H9 (cell line): Measurements from ENCODE around the gene DIP2C. TPM values are rescaled to one million over a fixed set of nuclear protein-coding genes. Genes with fewer than 3 reads are reported as not detected.
"Not testable (repeated sequence)": the region's sequence is repeated elsewhere in the genome, so short reads cannot be mapped to it uniquely, and the experiment has no call there.

Source experiments
- DNase-seq: peaks from one replicate; pipeline ENCODE4 v3.0.0-alpha.2; 2017
- H2AFZ ChIP-seq: one replicate; pipeline ENCODE4 v1.6.1; 2013; ENCODE audit warnings: mild to moderate bottlenecking, low read length, control low read depth, moderate library complexity
- H2AK5ac ChIP-seq: 2 replicates; pipeline ENCODE4 v1.6.1; 2013; ENCODE audit warnings: low read length, control low read depth, mixed read lengths; ENCODE audit not compliant: insufficient read length
- H2BK120ac ChIP-seq: one replicate; pipeline ENCODE4 v1.6.1; 2013; ENCODE audit warnings: low read depth, mild to moderate bottlenecking, low read length, control low read depth, inconsistent platforms; ENCODE audit not compliant: poor library complexity, severe bottlenecking
- H2BK12ac ChIP-seq: 2 replicates; pipeline ENCODE4 v1.6.1; 2013; ENCODE audit warnings: low read length, control low read depth, mixed read lengths, low read depth; ENCODE audit not compliant: insufficient read length
- H2BK15ac ChIP-seq: 2 replicates; pipeline ENCODE4 v1.6.1; 2013; ENCODE audit warnings: low read depth, low read length, control low read depth
- H2BK20ac ChIP-seq: one replicate; pipeline ENCODE4 v1.6.1; 2013; ENCODE audit warnings: low read depth, mild to moderate bottlenecking, low read length, control low read depth, inconsistent platforms; ENCODE audit not compliant: poor library complexity, severe bottlenecking
- H2BK5ac ChIP-seq: 2 replicates; pipeline ENCODE4 v1.6.1; 2013; ENCODE audit warnings: low read length, control low read depth, mixed read lengths; ENCODE audit not compliant: insufficient read length
- H3K14ac ChIP-seq: 2 replicates; pipeline ENCODE4 v1.6.1; 2013; ENCODE audit warnings: low read length, control low read depth; ENCODE audit not compliant: insufficient read depth
- H3K18ac ChIP-seq: 2 replicates; pipeline ENCODE4 v1.6.1; 2013; ENCODE audit warnings: low read depth, mild to moderate bottlenecking, mixed read lengths, low read length, control low read depth; ENCODE audit not compliant: insufficient read length
- H3K23ac ChIP-seq: 2 replicates; pipeline ENCODE4 v1.6.1; 2013; ENCODE audit warnings: low read length, control low read depth, mixed read lengths, low read depth; ENCODE audit not compliant: insufficient read length
- H3K23me2 ChIP-seq: 2 replicates; pipeline ENCODE4 v1.6.1; 2013; ENCODE audit warnings: low read depth, mild to moderate bottlenecking, mixed read lengths, low read length, control low read depth; ENCODE audit not compliant: insufficient read length, poor library complexity, severe bottlenecking
- H3K27ac ChIP-seq: 2 replicates; pipeline ENCODE4 v1.5.1; 2013; ENCODE audit warnings: low read length, control low read depth, mixed read lengths, low read depth; ENCODE audit not compliant: insufficient read length
- H3K27me3 ChIP-seq: 2 replicates; pipeline ENCODE4 v1.6.1; 2013; ENCODE audit warnings: low read length, control low read depth, inconsistent platforms; ENCODE audit not compliant: insufficient read depth
- H3K4ac ChIP-seq: 2 replicates; pipeline ENCODE4 v1.6.1; 2013; ENCODE audit warnings: low read depth, mild to moderate bottlenecking, control low read depth, inconsistent platforms, low read length, moderate library complexity
- H3K4me1 ChIP-seq: 2 replicates; pipeline ENCODE4 v1.6.1; 2013; ENCODE audit warnings: low read length, control low read depth, inconsistent platforms; ENCODE audit not compliant: insufficient read depth
- H3K4me2 ChIP-seq: 2 replicates; pipeline ENCODE4 v1.6.1; 2013; ENCODE audit warnings: low read length, control low read depth, mixed read lengths; ENCODE audit not compliant: insufficient read length, insufficient read depth
- H3K56ac ChIP-seq: 2 replicates; pipeline ENCODE4 v1.6.1; 2013; ENCODE audit warnings: low read depth, mild to moderate bottlenecking, mixed read lengths, low read length, control low read depth; ENCODE audit not compliant: insufficient read length
- H3K79me1 ChIP-seq: 2 replicates; pipeline ENCODE4 v1.6.1; 2013; ENCODE audit warnings: low read depth, mild to moderate bottlenecking, moderate library complexity, low read length, control low read depth, inconsistent platforms; ENCODE audit not compliant: insufficient read depth, poor library complexity, severe bottlenecking
- H3K79me2 ChIP-seq: 2 replicates; pipeline ENCODE4 v1.6.1; 2013; ENCODE audit warnings: low read length, control low read depth, inconsistent platforms; ENCODE audit not compliant: insufficient read depth
- H3K9ac ChIP-seq: 2 replicates; pipeline ENCODE4 v1.6.1; 2013; ENCODE audit warnings: low read length, control low read depth, mixed read lengths; ENCODE audit not compliant: insufficient read length; ENCODE audit errors: extremely low read depth
- H3K9me3 ChIP-seq: one replicate; pipeline ENCODE4 v1.6.1; 2013; ENCODE audit warnings: low read depth, low read length, inconsistent platforms; ENCODE audit not compliant: control insufficient read depth
- H3T11ph ChIP-seq: one replicate; pipeline ENCODE4 v1.6.1; 2013; ENCODE audit warnings: mild to moderate bottlenecking, low read length, control low read depth, inconsistent platforms
- H4K20me1 ChIP-seq: one replicate; pipeline ENCODE4 v1.6.1; 2013; ENCODE audit not compliant: control insufficient read depth, insufficient read length, insufficient read depth
- H4K5ac ChIP-seq: 2 replicates; pipeline ENCODE4 v1.6.1; 2013; ENCODE audit warnings: low read depth, mild to moderate bottlenecking, mixed read lengths, low read length, control low read depth; ENCODE audit not compliant: insufficient read length
- H4K8ac ChIP-seq: replicated peaks from 2 replicates; pipeline ENCODE4 v1.6.1; 2013; ENCODE audit warnings: low read length, control low read depth, mixed read lengths, low read depth; ENCODE audit not compliant: insufficient read length
- H4K91ac ChIP-seq: 2 replicates; pipeline ENCODE4 v1.6.1; 2013; ENCODE audit warnings: low read depth, mild to moderate bottlenecking, moderate library complexity, mixed read lengths, low read length, control low read depth; ENCODE audit not compliant: insufficient read length
- H3K27ac Mint-ChIP-seq, 3 experiments: 2 replicates in 2 of 3; 3 replicates in 1 of 3; pipeline ENCODE4 v1.8.0; 2020 to 2021; ENCODE audit warnings: mixed read lengths in 3 of 3, mild to moderate bottlenecking in 1 of 3, moderate library complexity in 1 of 3
- H3K27me3 Mint-ChIP-seq: 2 replicates; pipeline ENCODE4 v1.8.0; 2021; ENCODE audit warnings: low read depth, mild to moderate bottlenecking, moderate library complexity, mixed read lengths
- H3K36me3 Mint-ChIP-seq, 3 experiments: 2 replicates in 2 of 3; 3 replicates in 1 of 3; pipeline ENCODE4 v1.8.0; 2020 to 2021; ENCODE audit warnings: low read depth in 3 of 3, mixed read lengths in 3 of 3; ENCODE audit not compliant: insufficient read depth in 1 of 3
- H3K4me1 Mint-ChIP-seq, 2 experiments: 2 replicates each; pipeline ENCODE4 v1.8.0; 2020; ENCODE audit warnings: mixed read lengths in 2 of 2
- H3K4me3 Mint-ChIP-seq, 2 experiments: 2 replicates in 1 of 2; 3 replicates in 1 of 2; pipeline ENCODE4 v1.8.0; 2020 to 2021; ENCODE audit warnings: mild to moderate bottlenecking in 2 of 2, mixed read lengths in 2 of 2, moderate library complexity in 1 of 2
- H3K9me3 Mint-ChIP-seq, 2 experiments: 2 replicates in 1 of 2; 3 replicates in 1 of 2; pipeline ENCODE4 v1.8.0; 2020; ENCODE audit warnings: mild to moderate bottlenecking in 2 of 2, mixed read lengths in 2 of 2, moderate library complexity in 1 of 2
- WGBS: extraction: QIAGEN DNeasy Blood & Tissue Kit; methylation state at CpG from one replicate; pipeline ENCODE4 v1.1.7; 2013; ENCODE audit warnings: missing lambda C conversion rate, low lambda C conversion rate, mixed read lengths; ENCODE audit not compliant: insufficient read length; ENCODE audit errors: extremely low coverage; 5-methylcytosine and 5-hydroxymethylcytosine counted together
- total RNA-seq: library from RNA; stranded (reverse); gene quantifications from 2 replicates; pipeline ENCODE4 v1.2.1, GENCODE V29; 2021
- TF ChIP-seq, protein P1 (sequence below): fragments of 200-600 bp; sonication (generic); conservative IDR thresholded peaks from 3 replicates; pipeline ENCODE4 v1.8.0; 2021; ENCODE audit warnings: antibody characterized with exemption, mild to moderate bottlenecking

DIP2C gene
- total RNA-seq, 1 experiment from 2014 or later, result 7.9 TPM

DNA sequence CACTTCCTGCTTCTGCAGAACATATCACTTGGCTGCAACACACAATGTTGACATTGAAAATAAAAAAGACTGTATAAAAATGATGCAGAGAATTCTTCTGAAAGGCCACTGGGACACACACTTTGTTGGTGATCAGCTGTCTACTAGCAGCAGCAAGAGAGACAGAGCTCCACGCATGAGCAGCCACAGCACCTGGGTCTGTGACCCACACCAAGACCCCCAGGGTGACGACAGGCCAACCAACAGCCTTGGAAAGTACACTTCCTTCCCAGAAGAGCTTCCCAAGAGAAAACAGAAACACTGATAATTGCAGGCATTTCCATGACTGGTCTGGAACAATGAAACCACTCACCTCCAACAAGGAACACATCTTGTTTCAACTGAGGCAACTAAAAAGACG, 239.0 kb downstream of the DIP2C start:
- no peak overlapping the region for H2BK12ac ChIP-seq
- Mint-ChIP-seq H3K36me3 (no peaks in the 10 kb centered on the region; a peak in 2 of 7 replicates), H3K4me3 (no peak overlapping the region), H3K4me1 (peaks cover 7 to 13% of the 10 kb centered on the region in 2 experiments), H3K9me3 (no peaks in the 10 kb centered on the region; a peak in 1 of 5 replicates), H3K27me3 (no peaks in the 10 kb centered on the region), H3K27ac (no peak overlapping the region)
- H3K9me3 ChIP-seq, result no peaks in the 10 kb centered on the region
- H3K23ac ChIP-seq, result no peak overlapping the region
- no peaks in the 10 kb centered on the region; the same call in 1 of the 2 replicates for H3K4me1 ChIP-seq
- no peaks in the 10 kb centered on the region for H3K79me1 ChIP-seq
- H3K79me2 ChIP-seq, result no peaks in the 10 kb centered on the region
- no peak overlapping the region for H2BK15ac ChIP-seq
- no peak for DNase-seq
- H2BK5ac ChIP-seq, result no peak overlapping the region
- no peak overlapping the region for H3K14ac ChIP-seq
- no peak overlapping the region for H2BK20ac ChIP-seq
- no peak overlapping the region for H4K5ac ChIP-seq
- no peak overlapping the region for H3K9ac ChIP-seq
- H2BK120ac ChIP-seq, result no peak overlapping the region
- no peak overlapping the region for H3K4me2 ChIP-seq
- no peaks in the 10 kb centered on the region for H3K27me3 ChIP-seq
- no peak overlapping the region for H3K18ac ChIP-seq
- no peaks in the 10 kb centered on the region for H3K23me2 ChIP-seq
- no peak overlapping the region for H3T11ph ChIP-seq
- no peak overlapping the region for H3K27ac ChIP-seq
- H3K56ac ChIP-seq, result no peak overlapping the region
- H2AK5ac ChIP-seq, result no peak overlapping the region
- no peak overlapping the region for H3K4ac ChIP-seq
- H4K8ac ChIP-seq, result no peak overlapping the region
- H4K20me1 ChIP-seq, result no peaks in the 10 kb centered on the region
- TF ChIP-seq, protein P1, sequence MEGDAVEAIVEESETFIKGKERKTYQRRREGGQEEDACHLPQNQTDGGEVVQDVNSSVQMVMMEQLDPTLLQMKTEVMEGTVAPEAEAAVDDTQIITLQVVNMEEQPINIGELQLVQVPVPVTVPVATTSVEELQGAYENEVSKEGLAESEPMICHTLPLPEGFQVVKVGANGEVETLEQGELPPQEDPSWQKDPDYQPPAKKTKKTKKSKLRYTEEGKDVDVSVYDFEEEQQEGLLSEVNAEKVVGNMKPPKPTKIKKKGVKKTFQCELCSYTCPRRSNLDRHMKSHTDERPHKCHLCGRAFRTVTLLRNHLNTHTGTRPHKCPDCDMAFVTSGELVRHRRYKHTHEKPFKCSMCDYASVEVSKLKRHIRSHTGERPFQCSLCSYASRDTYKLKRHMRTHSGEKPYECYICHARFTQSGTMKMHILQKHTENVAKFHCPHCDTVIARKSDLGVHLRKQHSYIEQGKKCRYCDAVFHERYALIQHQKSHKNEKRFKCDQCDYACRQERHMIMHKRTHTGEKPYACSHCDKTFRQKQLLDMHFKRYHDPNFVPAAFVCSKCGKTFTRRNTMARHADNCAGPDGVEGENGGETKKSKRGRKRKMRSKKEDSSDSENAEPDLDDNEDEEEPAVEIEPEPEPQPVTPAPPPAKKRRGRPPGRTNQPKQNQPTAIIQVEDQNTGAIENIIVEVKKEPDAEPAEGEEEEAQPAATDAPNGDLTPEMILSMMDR, result no peak
- no CpG with 5 or more reads among the region's 3 CpGs for WGBS
- H4K91ac ChIP-seq, result no peak overlapping the region
- no peak overlapping the region for H2AFZ ChIP-seq

DNA sequence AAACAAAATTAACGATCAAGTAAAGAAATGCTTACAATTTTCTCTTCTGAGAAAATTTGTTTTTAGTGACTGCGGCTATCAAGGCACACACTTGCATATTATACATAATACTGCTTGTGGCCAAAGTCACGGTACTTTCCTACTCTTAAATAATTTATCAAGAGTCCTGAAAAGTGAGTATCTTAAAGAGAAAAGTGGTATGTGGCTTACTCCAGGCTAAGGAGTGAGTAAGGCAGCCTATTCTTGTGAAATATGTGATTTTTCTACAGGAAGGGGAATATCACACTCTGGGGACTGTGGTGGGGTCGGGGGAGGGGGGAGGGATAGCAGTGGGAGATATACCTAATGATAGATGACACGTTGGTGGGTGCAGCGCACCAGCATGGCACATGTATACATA, 240.1 kb downstream of the DIP2C start:
- peaks cover 7 to 13% of the 10 kb centered on the region in 2 experiments for H3K4me1 Mint-ChIP-seq
- not testable (repeated sequence) for H2BK5ac ChIP-seq, H2BK12ac ChIP-seq, H3K56ac ChIP-seq, H3K4me1 ChIP-seq, H4K5ac ChIP-seq, H3K27ac Mint-ChIP-seq, H3K14ac ChIP-seq, H2AK5ac ChIP-seq, H3K4me3 Mint-ChIP-seq, H3K79me2 ChIP-seq, H3K4me2 ChIP-seq, H4K8ac ChIP-seq, H3K27ac ChIP-seq, H3K27me3 ChIP-seq, H4K20me1 ChIP-seq, H3K9me3 Mint-ChIP-seq, H3K23me2 ChIP-seq, H3T11ph ChIP-seq, H3K9me3 ChIP-seq, H3K79me1 ChIP-seq, H4K91ac ChIP-seq, H3K36me3 Mint-ChIP-seq, H2BK15ac ChIP-seq, H2AFZ ChIP-seq, H3K9ac ChIP-seq, H3K23ac ChIP-seq, H3K27me3 Mint-ChIP-seq, H3K18ac ChIP-seq, H2BK120ac ChIP-seq, H3K4ac ChIP-seq, H2BK20ac ChIP-seq, DNase-seq
- no CpG with 5 or more reads among the region's 6 CpGs for WGBS
